Neutrophil (primary cell): ENCODE results near the gene ITGB2.

Experiments
- H3K27ac ChIP-seq: fragments of 200-600 bp; sonication (generic); 2 replicates; pipeline ENCODE4 v1.5.1; 2016; ENCODE audit warnings: mild to moderate bottlenecking, moderate library complexity
- H3K27me3 ChIP-seq: fragments of 200-600 bp; sonication (generic); 2 replicates; pipeline ENCODE4 v1.6.0; 2016; ENCODE audit warnings: mild to moderate bottlenecking
- H3K36me3 ChIP-seq: fragments of 200-600 bp; sonication (generic); 2 replicates; pipeline ENCODE4 v1.5.1; 2017
- H3K4me1 ChIP-seq, 2 experiments: fragments of 200-600 bp in 1 of 2; sonication (generic) in 1 of 2; 1 replicate in 1 of 2; 2 replicates in 1 of 2; pipeline versions ENCODE4 v1.5.1 to v1.6.1; 2013 to 2016; ENCODE audit warnings: low read depth in 1 of 2, low read length in 1 of 2, mild to moderate bottlenecking in 1 of 2, moderate library complexity in 1 of 2; ENCODE audit not compliant: control insufficient read depth in 1 of 2, insufficient read depth in 1 of 2
- H3K4me3 ChIP-seq, 2 experiments: fragments of 200-600 bp in 1 of 2; sonication (generic) in 1 of 2; 1 replicate in 1 of 2; 2 replicates in 1 of 2; pipeline ENCODE4 v1.5.1; 2013 to 2016; ENCODE audit warnings: low read depth in 1 of 2, low read length in 1 of 2, mild to moderate bottlenecking in 1 of 2, moderate library complexity in 1 of 2
- H3K9me3 ChIP-seq: fragments of 200-600 bp; sonication (generic); 2 replicates; pipeline ENCODE4 v1.5.1; 2016
- CTCF ChIP-seq: fragments of 200-600 bp; sonication (generic); IDR thresholded peaks from 2 replicates; pipeline ENCODE4 v1.5.1; 2016; ENCODE audit warnings: antibody characterized with exemption

ITGB2 gene

GRCh38 chr21:44840771-44841170 lies 79.9 kb downstream of the ITGB2 start:
- Histone ChIP-seq H3K4me3 (no peak overlapping the region), H3K27me3 (no peaks in the 10 kb centered on the region)
- TF ChIP-seq CTCF: no peak

DNA sequence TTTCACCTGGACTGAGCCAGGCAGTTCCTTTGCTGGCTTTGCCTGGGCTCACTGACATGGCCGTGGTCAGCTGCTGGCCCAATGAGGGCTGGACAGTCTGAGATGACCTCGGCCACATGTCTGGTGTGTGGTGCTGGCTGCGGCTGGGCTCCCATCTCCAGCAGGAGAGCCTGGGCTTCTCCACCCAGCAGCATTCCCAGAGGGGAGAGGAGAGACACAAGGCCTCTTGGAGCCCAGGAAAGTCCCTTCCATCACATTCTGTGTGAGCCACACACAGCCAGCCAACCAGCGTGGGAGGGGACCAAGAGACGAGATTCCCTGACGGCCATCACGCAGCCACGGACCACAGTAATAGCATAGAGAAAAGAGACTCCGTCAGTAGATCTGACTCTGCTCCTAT lies 81.7 kb downstream of the ITGB2 start:
- no peaks in the 10 kb centered on the region for H3K27me3 ChIP-seq
- H3K4me3 ChIP-seq: no peak overlapping the region
- H3K36me3 ChIP-seq: no peaks in the 10 kb centered on the region
- no peaks in the 10 kb centered on the region for H3K4me1 ChIP-seq
- no peak overlapping the region for H3K27ac ChIP-seq
- no peaks in the 10 kb centered on the region for H3K9me3 ChIP-seq
- no peak for TF ChIP-seq CTCF

More at GRCh38 chr21:44840771-44841170, 79.9 kb downstream of the ITGB2 start:
- H3K9me3 ChIP-seq: no peaks in the 10 kb centered on the region
- H3K27ac ChIP-seq: no peak overlapping the region
- no peaks in the 10 kb centered on the region for H3K36me3 ChIP-seq
- H3K4me1 ChIP-seq: peaks cover 6 to 7% of the 10 kb centered on the region in 2 experiments

DNA sequence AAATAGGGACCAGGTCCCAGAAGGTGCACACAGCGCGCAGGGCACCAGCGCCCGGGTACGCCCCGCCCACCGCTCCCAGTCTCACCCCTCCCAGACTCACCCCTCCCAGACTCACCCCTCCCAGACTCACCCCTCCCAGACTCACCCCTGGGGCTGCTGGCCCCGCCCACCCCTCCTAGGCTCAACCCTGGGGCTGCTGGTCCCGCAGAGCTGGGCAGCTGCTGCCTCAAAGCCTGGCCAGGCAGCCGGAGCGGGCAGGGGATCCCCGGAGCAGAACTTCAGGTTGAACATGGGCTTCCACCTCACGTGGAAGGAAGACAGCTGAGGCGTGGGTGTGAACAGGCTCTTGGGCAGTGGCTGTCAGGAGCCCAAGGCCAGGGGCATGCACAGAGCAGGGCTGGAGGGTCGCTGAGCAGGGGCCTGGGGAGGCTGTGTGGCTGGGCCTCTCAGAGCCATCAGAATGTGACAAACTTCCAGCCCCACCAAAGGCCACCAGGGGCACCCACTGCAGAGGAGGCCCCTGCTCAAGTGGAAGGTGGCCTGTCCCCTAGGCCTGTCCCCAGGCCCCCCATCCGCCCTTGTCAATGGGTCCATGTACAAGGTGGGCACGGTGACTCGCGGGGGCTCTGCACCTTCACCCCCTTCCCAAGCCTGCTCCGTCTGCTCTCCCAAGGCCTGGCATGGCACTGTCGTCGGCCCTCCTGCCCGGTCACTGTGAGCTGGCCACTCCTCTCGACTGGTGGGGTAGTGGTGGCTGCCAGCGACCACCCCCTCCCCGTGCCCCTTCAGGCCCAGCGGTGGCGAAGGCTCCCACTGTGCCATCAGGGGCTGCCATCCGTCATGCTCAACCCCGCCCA lies 82.4 kb downstream of the ITGB2 start:
- Histone ChIP-seq H3K4me3 (no peak overlapping the region), H3K4me1 (no peaks in the 10 kb centered on the region), H3K27ac (no peak overlapping the region), H3K9me3 (no peaks in the 10 kb centered on the region), H3K36me3 (no peaks in the 10 kb centered on the region), H3K27me3 (no peaks in the 10 kb centered on the region)
- TF ChIP-seq CTCF: no peak

GRCh38 chr21:44837537-44837936 lies 83.2 kb downstream of the ITGB2 start:
- Histone ChIP-seq H3K4me3 (no peak overlapping the region), H3K9me3 (no peaks in the 10 kb centered on the region), H3K4me1 (no peaks in the 10 kb centered on the region), H3K27ac (no peak overlapping the region), H3K36me3 (no peaks in the 10 kb centered on the region), H3K27me3 (no peaks in the 10 kb centered on the region)
- TF ChIP-seq CTCF: no peak

DNA sequence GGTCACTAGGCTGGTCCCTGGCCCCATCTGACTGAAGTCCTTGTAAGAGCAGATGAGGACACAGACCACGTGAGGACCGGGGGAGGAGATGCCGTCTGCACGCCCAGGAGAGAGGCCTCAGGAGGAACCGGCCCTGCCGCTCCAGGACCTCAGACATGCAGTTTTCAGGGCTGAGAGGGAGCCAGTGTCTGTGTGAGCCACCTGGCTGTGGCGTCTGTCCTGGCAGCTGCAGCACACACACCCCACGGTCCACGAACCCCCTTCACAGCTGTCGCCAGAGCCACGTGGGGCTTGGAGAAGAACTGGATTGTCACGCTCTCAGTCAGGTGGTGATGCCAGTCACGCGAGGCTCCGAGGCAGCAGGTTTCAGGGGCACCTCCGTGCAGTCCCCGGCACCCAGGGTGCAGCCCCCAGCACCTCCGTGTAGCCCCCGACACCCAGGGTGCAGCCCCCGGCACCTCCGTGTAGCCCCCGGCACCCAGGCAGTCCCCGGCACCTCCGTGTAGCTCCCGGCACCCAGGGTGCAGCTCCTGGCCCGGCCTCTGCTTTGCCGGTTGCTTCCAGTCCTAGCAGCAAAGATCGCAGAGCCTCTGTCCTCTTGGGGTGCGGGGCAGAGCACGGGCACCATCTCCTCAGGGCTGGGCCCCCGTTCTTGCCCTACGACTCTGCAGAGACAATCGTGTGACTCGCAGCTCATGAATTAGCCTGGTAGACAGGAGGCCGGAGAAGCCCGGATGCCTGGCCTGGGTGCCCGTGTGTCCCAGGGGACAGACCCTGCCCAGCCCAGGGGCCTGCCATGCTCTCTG lies 83.8 kb downstream of the ITGB2 start:
- Histone ChIP-seq H3K9me3 (no peaks in the 10 kb centered on the region), H3K27ac (no peak overlapping the region), H3K4me3 (no peak overlapping the region), H3K27me3 (no peaks in the 10 kb centered on the region), H3K4me1 (no peaks in the 10 kb centered on the region), H3K36me3 (no peaks in the 10 kb centered on the region)
- no peak for TF ChIP-seq CTCF
